GM12865 (cell line): ENCODE data around the gene TNFAIP1.

Source experiments
- DNase-seq: peaks from one replicate; pipeline ENCODE4 v3.0.0; 2010; ENCODE audit warnings: low read depth
- H3K4me3 ChIP-seq: 2 replicates; pipeline ENCODE4 v1.5.1; 2011; ENCODE audit warnings: mild to moderate bottlenecking, low read depth, low read length, control low read depth
- CTCF ChIP-seq: IDR thresholded peaks from 2 replicates; pipeline ENCODE4 v1.5.1; 2011; ENCODE audit warnings: low read length, control low read depth, low read depth, inconsistent platforms; ENCODE audit not compliant: insufficient read depth; ENCODE audit errors: missing control alignments

The TNFAIP1 gene

GRCh38 chr17:28325211-28325610, 10.3 kb upstream of the TNFAIP1 start:
- no peak for TF ChIP-seq CTCF
- DNase-seq, result no peak
- no peak overlapping the region for H3K4me3 ChIP-seq

GRCh38 chr17:28326114-28326513, 9.4 kb upstream of the TNFAIP1 start:
- no peak overlapping the region for H3K4me3 ChIP-seq
- TF ChIP-seq CTCF, result no peak
- no peak for DNase-seq

- no peak for TF ChIP-seq CTCF
- peak; percentile 77 for DNase-seq
- H3K4me3 ChIP-seq, result no peak overlapping the region
Measured at GRCh38 chr17:28327031-28327607, 8.4 kb upstream of the TNFAIP1 start.

GRCh38 chr17:28327709-28328108, 7.9 kb upstream of the TNFAIP1 start:
- no peak for DNase-seq
- H3K4me3 ChIP-seq, result no peak overlapping the region
- no peak for TF ChIP-seq CTCF

- DNase-seq, result no peak
- no peak overlapping the region for H3K4me3 ChIP-seq
- no peak for TF ChIP-seq CTCF
Measured at GRCh38 chr17:28328325-28328724, 7.2 kb upstream of the TNFAIP1 start.

GRCh38 chr17:28330671-28331070, 4.9 kb upstream of the TNFAIP1 start:
- no peak overlapping the region for H3K4me3 ChIP-seq
- no peak for TF ChIP-seq CTCF
- no peak for DNase-seq

GRCh38 chr17:28331891-28332420, 3.6 kb upstream of the TNFAIP1 start:
- no peak for DNase-seq
- H3K4me3 ChIP-seq, result no peak overlapping the region
- TF ChIP-seq CTCF, result no peak
